Femur (tissue), 1 donor: ENCODE measurements around the gene GCH1.
"Not testable (repeated sequence)": the region's sequence is repeated elsewhere in the genome, so short reads cannot be mapped to it uniquely, and the experiment has no call there.

Experiments used
- DNase-seq: peaks from one replicate; pipeline ENCODE4 v3.0.0-alpha.2; 2017

Gene GCH1

GRCh38 chr14:54902521-54903420 is at the start of gene GCH1:
Gene GCH1 (minus strand): TSS chr14:54902826. CDS start chr14:54902663, 163 bp downstream.
- peak; percentile 77 for DNase-seq

- DNase-seq, result no peak
These were observed 44.6 kb upstream of the GCH1 start for GRCh38 chr14:54947230-54947629.

- DNase-seq, result no peak
These were observed 43.9 kb upstream of the GCH1 start for GRCh38 chr14:54946500-54946899.

GRCh38 chr14:54944737-54945391 is 42.2 kb upstream of the GCH1 start:
- no peak for DNase-seq

- no peak for DNase-seq
These were observed 40.3 kb upstream of the GCH1 start for GRCh38 chr14:54942913-54943312.

GRCh38 chr14:54936816-54937215 is 34.2 kb upstream of the GCH1 start:
- DNase-seq, result no peak

- no peak for DNase-seq
These were observed 33.3 kb upstream of the GCH1 start for GRCh38 chr14:54935958-54936357.

- no peak for DNase-seq
These were observed 32.5 kb upstream of the GCH1 start for GRCh38 chr14:54935100-54935499.

- no peak for DNase-seq
These were observed 30.4 kb upstream of the GCH1 start for GRCh38 chr14:54933006-54933405.

GRCh38 chr14:54931598-54932340 is 29.1 kb upstream of the GCH1 start:
- no peak for DNase-seq

- DNase-seq, result no peak
These were observed 28.5 kb upstream of the GCH1 start for GRCh38 chr14:54931101-54931500.

- DNase-seq, result no peak
These were observed 26.9 kb upstream of the GCH1 start for GRCh38 chr14:54929556-54929955.

GRCh38 chr14:54928216-54928615 is 25.6 kb upstream of the GCH1 start:
- DNase-seq, result no peak

- no peak for DNase-seq
These were observed 24.9 kb upstream of the GCH1 start for GRCh38 chr14:54927551-54927950.

GRCh38 chr14:54926570-54926969 is 23.9 kb upstream of the GCH1 start:
- not testable (repeated sequence) for DNase-seq

- no peak for DNase-seq
These were observed 20.0 kb upstream of the GCH1 start for GRCh38 chr14:54922598-54922997.

GRCh38 chr14:54920052-54920451 is 17.4 kb upstream of the GCH1 start:
- no peak for DNase-seq

- DNase-seq, result no peak
These were observed 16.7 kb upstream of the GCH1 start for GRCh38 chr14:54919330-54919729.

- DNase-seq, result peak; percentile 35
These were observed 15.8 kb upstream of the GCH1 start for GRCh38 chr14:54918427-54918826.

- DNase-seq, result no peak
These were observed 13.5 kb upstream of the GCH1 start for GRCh38 chr14:54916101-54916500.

- DNase-seq, result no peak
These were observed 7.4 kb upstream of the GCH1 start for GRCh38 chr14:54909817-54910558.

- not testable (repeated sequence) for DNase-seq
These were observed 6.3 kb upstream of the GCH1 start for GRCh38 chr14:54908973-54909372.

GRCh38 chr14:54908190-54908589 is 5.6 kb upstream of the GCH1 start:
- no peak for DNase-seq
